LNCAP (cell line): Measurements from ENCODE around the gene MLX.

Experiments
- TF ChIP-seq, protein P1 (sequence below): fragments of 450-650 bp; IDR thresholded peaks from 2 replicates; pipeline ENCODE4 v1.5.1; 2017; ENCODE audit warnings: mild to moderate bottlenecking

The MLX gene

DNA sequence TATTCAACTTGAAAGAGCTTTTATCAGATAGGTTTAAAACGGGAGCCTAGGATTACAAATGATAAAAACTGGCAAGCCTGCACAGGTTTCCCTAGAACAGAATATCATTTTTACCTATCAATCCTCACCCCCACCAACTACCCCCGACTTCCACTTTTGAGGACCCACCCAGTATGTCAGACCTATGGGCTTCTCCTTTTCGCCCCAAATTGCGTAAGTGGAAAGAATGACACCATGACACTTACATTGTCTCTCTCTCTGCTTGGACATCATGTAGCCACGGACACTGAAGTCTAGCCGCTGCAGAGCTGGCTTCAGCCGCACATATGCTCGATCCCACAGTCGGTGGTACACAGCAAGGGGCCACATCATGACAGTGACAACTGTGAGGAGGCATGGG lies 18.0 kb downstream of the MLX start:
- TF ChIP-seq, protein P1, sequence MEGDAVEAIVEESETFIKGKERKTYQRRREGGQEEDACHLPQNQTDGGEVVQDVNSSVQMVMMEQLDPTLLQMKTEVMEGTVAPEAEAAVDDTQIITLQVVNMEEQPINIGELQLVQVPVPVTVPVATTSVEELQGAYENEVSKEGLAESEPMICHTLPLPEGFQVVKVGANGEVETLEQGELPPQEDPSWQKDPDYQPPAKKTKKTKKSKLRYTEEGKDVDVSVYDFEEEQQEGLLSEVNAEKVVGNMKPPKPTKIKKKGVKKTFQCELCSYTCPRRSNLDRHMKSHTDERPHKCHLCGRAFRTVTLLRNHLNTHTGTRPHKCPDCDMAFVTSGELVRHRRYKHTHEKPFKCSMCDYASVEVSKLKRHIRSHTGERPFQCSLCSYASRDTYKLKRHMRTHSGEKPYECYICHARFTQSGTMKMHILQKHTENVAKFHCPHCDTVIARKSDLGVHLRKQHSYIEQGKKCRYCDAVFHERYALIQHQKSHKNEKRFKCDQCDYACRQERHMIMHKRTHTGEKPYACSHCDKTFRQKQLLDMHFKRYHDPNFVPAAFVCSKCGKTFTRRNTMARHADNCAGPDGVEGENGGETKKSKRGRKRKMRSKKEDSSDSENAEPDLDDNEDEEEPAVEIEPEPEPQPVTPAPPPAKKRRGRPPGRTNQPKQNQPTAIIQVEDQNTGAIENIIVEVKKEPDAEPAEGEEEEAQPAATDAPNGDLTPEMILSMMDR: no peak

GRCh38 chr17:42585353-42585752 lies 18.5 kb downstream of the MLX start:
- TF ChIP-seq, protein P1: no peak

GRCh38 chr17:42586514-42587230 lies 19.8 kb downstream of the MLX start:
- TF ChIP-seq, protein P1: no peak

- TF ChIP-seq, protein P1: no peak
These were observed 24.0 kb downstream of the MLX start for GRCh38 chr17:42590886-42591285.

GRCh38 chr17:42591411-42591810 lies 24.5 kb downstream of the MLX start:
- TF ChIP-seq, protein P1: no peak

DNA sequence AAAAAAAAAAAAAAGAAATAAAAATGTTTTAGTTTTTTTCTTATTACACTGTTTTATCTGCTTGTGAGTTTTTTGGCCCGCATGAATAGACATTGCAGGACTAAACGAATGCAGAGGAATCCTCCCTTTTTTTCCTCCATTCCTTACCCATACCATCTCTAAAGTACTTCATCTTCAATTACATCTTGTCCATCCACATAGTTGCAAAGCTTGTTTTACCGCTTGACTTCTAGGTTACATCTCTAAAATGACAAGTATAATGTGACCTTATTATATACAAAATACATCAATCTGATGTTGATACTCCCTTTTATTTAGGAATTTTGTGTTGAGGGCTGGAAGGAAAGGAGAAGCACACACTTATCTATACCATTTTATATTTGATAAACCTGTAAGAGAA lies 29.5 kb downstream of the MLX start:
- TF ChIP-seq, protein P1: no peak

DNA sequence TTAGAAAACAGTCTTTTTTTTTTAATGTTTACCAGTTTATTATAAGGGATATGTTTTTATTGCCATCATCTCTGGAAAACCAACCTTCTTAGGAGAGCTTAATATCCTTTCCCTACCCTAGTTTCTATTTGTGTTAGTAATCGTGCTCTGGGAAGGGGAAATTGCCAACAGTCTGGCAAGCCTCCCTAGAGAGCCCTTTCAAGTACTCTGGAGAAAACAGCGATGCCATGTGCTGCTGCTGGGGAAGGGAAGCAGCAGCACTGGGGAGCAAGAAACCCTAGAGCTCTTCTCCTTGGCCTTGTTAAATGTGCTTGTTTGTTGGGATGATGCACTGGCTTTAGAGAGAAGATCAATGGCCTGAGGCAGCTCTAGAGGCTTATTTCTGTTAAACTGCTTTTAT lies 32.0 kb downstream of the MLX start:
- TF ChIP-seq, protein P1: no peak

- TF ChIP-seq, protein P1: no peak
These were observed 36.4 kb downstream of the MLX start for GRCh38 chr17:42603318-42603717.
